Activated gamma-delta T cell treated with Interleukin-2 at 50 U/mL for 16 hours (primary cell): ENCODE measurements around the gene ZNF783.
"Not testable (repeated sequence)": the region's sequence is repeated elsewhere in the genome, so short reads cannot be mapped to it uniquely, and the experiment has no call there.

Source experiments
- DNase-seq: peaks from one replicate; pipeline ENCODE4 v3.0.0-alpha.2; 2020

The ZNF783 gene

GRCh38 chr7:149306854-149307253, 44.9 kb downstream of the ZNF783 start:
- DNase-seq, result no peak

GRCh38 chr7:149307775-149308501, 45.9 kb downstream of the ZNF783 start:
- no peak for DNase-seq

GRCh38 chr7:149310113-149310836, 48.3 kb downstream of the ZNF783 start:
- no peak for DNase-seq

- DNase-seq, result no peak
These were observed 49.1 kb downstream of the ZNF783 start for GRCh38 chr7:149310990-149311573.

DNA sequence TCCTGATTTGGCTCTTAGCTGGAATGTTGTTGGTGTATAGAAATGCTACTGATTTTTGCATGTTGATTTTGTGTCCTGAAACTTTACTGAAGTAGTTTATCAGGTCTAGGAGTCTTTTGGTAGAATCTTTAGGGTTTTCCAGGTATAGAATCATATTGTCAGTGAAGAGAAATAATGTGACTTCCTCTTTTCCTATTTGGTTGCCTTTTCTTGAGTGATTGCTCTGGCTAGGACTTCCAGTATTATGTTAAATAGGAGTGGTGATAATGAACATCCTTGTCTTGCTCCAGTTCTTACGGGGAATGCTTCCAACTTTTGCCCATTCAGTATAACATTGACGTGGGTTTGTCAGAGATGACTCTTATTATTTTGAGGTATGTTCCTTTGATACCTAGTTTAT, 52.0 kb downstream of the ZNF783 start:
- no peak for DNase-seq

GRCh38 chr7:149316606-149317005, 54.6 kb downstream of the ZNF783 start:
- DNase-seq, result no peak

GRCh38 chr7:149317496-149317895, 55.5 kb downstream of the ZNF783 start:
- no peak for DNase-seq

GRCh38 chr7:149317986-149318672, 56.1 kb downstream of the ZNF783 start:
- DNase-seq, result no peak

- no peak for DNase-seq
These were observed 57.4 kb downstream of the ZNF783 start for GRCh38 chr7:149319376-149319775.

DNA sequence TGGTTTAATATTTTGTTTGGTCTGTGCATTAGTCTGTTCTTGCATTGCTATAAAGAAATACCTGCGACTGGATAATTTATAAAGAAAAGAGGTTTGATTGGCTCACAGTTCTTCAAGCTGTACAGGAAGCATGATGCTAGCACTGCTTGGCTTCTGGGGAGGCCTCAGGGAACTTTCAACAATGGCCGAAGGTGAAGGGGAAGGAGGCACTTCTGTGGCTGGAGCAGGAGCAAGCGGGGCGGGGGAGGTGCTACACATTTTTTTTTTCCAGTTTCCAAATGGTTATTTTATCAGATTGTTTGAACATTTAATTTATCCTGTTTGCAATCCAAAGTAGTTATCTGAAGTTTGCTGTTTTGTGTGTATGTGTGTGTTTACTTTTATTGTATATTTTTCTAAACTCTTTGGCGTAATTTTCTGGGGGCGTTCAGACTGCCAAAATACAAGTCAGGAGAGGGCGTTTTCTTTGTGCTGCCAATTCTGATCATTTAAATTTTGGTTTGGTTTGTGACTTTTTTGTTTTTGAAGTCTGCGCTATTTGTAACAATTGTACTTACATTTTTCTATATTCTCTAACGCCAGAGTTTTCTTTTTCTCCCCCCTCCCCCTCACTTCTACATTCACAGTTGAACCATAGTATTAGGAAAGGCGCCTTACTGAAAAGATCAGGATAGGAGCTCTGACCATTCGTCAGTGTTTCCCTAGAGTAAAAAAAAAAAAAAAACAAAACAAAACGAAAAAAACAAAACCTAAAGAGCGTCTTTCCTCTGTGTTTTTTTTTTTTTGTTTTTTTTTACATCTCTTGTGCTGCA, 58.5 kb downstream of the ZNF783 start:
- DNase-seq, result no peak

DNA sequence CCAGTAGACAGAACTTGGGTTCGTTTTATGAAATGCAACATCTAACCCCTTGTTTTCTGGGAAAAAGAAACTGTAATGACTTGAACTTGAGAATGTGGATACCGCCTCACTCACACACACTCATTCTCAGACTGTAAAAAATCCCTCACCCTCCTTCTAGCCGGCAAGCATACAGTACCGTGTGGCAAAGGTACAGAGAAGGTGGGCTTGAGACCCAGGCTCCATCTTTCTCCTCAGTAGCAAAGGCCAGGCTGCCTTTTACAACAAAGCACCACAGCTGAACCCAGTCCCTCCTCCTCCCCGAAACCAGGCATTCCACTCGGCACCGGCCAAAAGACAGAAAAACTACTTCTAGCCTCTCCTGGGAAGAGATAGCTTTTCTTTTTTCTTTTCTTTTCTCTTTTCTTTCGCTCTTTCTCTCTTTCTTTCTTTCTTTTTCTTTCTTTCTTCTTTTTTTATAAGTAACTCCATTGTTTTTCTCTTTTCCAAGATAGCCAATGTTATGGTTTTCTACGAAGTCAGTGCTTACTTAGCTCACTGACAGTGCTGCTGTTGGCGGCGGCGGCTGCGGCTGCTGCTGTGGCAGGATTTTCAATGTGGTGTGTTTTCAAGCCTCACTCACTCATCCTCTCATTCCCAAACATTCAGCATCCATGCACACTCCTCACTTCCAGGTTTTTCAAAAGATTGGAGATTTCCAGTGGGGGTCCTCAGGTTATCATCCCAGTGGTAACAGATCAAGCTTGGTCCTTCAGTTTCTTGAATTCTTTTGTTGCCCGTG, 59.3 kb downstream of the ZNF783 start:
- DNase-seq, result not testable (repeated sequence)

DNA sequence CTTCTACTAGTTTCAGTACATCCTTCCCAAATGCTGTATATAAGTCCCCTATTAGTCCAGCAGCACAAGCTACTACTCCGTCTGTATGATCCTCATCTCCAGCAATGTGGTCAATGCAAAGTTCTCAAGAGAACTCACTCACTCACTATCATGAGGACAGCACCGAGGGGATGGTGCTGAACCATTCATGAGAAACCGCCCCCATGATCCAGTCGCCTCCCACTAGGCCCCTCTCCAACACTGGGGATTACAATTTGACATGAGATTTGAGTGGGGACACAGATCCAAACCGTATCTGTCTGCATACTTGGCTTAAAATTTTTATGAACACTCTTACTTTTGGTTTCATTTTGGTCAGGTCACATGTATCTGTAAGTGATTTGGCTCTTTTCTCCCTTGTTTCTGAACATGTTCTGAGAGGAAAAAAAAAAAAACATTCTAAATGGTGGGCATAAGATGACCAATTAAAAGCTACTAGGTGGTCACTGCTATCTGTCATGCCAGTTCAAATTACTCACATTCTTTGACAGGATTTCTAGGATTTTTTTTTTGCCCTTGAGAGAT, 60.1 kb downstream of the ZNF783 start:
- DNase-seq, result no peak

GRCh38 chr7:149322737-149323136, 60.7 kb downstream of the ZNF783 start:
- DNase-seq, result no peak

DNA sequence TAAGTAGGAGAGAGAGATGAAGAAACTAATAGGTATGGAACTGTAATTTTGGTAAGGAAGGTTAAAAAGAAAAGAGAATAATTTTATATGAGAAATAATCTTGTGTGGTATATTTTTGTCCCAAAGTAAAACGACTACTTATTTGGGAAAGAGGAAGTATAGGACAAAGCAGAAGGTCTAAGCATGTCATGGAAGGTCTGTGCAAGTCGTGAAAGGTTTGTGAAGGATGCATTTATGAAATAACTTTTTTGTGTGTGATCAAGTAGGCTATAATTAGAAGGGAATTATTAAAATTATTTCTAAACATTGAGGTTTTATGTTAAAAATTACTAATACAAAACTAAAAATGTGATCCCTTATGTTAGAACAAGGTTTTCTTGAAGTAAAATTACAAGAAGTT, 63.3 kb downstream of the ZNF783 start:
- DNase-seq, result no peak

DNA sequence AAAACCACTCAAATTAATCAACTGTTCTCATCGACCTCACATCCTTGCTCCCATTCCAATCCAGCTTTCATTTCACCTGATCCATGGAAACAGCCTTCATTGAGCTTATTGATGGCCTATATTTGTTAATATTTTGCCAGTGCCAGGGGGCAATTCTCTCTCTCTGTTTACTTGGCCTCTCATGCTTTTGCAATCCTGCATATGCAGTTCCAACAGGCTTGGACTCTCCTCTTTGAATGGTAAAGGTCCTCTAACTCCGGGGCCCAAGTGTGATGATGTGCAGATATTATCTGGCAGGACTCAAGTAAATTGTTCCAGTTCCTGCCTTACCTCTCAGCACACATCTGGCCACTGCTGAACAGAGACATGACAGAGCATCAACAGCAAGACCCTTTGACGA, 67.3 kb downstream of the ZNF783 start:
- DNase-seq, result no peak

DNA sequence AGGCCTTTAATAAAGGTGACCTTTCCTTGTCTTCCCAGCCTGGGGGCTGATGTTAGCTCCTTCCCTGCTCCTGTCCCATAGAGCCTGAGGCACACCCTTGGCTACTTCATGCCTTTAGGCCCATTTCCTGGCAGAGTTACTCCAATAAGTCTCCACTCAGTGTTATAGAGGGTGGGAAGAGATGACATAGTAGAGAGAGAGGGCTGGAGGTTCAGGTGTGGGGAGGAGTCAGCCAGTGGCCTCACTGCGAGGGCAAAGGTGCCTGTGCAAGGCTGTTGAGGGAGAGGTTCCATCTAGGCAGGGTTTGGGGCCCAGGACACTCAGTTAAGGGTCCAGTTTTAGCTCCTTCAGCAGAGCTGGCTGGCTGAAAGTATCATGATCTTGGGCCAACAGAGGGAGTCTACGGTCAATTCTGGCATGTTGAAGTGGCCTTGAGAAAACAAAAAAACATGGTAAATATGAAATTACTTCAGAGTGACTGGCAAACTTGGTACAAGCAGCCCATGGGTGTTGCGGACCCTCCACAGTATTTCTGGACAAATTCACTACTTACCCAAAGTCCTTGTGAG, 67.9 kb downstream of the ZNF783 start:
- no peak for DNase-seq

GRCh38 chr7:149330914-149331567, 69.0 kb downstream of the ZNF783 start:
- DNase-seq, result no peak

GRCh38 chr7:149332602-149333320, 70.8 kb downstream of the ZNF783 start:
- not testable (repeated sequence) for DNase-seq

- no peak for DNase-seq
These were observed 71.3 kb downstream of the ZNF783 start for GRCh38 chr7:149333321-149333717.

GRCh38 chr7:149334219-149334618, 72.2 kb downstream of the ZNF783 start:
- no peak for DNase-seq
